Kidney epithelial cell (primary cell): Measurements from ENCODE around the gene CASKIN2. TPM values are rescaled to one million over a fixed set of nuclear protein-coding genes. Genes with fewer than 3 reads are reported as not detected.

Experiments used
- DNase-seq: peaks from one replicate; pipeline ENCODE4 v3.0.0-alpha.2; 2010; ENCODE audit warnings: low read depth
- H3K27me3 ChIP-seq: 2 replicates; pipeline ENCODE4 v1.6.0; 2011; ENCODE audit warnings: low read length; ENCODE audit not compliant: control insufficient read depth, insufficient read depth
- H3K36me3 ChIP-seq: 2 replicates; pipeline ENCODE4 v1.5.1; 2011; ENCODE audit warnings: low read length; ENCODE audit not compliant: control insufficient read depth, insufficient read depth
- H3K4me3 ChIP-seq: 2 replicates; pipeline ENCODE4 v1.5.1; 2011; ENCODE audit warnings: low read depth, mild to moderate bottlenecking, control low read depth, low read length
- CTCF ChIP-seq: IDR thresholded peaks from 2 replicates; pipeline ENCODE4 v1.5.1; 2011; ENCODE audit warnings: mild to moderate bottlenecking, moderate library complexity, low read length, control low read depth, inconsistent platforms; ENCODE audit not compliant: insufficient read depth, poor library complexity, severe bottlenecking
- total RNA-seq: library from RNA; depleted of rRNA; stranded (reverse); fragments of >200 nt; gene quantifications from 2 replicates; pipeline ENCODE4 v1.2.3, GENCODE V29; 2015

CASKIN2 gene
- total RNA-seq, 1 donor from 2014 or later = 14.7 TPM

DNA sequence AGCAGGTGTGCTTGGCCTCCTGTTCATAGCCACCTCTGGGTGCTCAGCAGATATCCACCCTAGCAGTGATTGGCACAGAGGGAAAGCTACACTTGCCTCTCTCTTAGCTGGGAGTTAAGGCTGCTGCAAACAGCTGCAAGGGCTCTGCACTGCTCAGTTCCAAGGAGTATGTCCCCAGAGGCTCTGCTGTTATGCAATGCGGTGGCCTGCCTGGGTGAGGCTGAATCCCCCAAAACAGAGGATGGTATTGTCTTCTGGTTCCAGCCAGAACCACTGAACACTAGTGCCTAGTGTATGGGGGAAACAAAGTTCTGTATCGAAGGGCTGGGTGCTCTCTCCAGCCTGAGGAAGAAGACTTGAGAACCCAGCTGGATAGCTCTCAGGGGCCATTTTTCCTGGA, 42.1 kb downstream of the CASKIN2 start:
- no peak for DNase-seq
- H3K27me3 ChIP-seq = no peaks in the 10 kb centered on the region
- H3K4me3 ChIP-seq = no peak overlapping the region
- H3K36me3 ChIP-seq = no peaks in the 10 kb centered on the region
- no peak for TF ChIP-seq CTCF

GRCh38 chr17:75472119-75472518, 43.2 kb downstream of the CASKIN2 start:
- H3K36me3 ChIP-seq = no peaks in the 10 kb centered on the region

DNA sequence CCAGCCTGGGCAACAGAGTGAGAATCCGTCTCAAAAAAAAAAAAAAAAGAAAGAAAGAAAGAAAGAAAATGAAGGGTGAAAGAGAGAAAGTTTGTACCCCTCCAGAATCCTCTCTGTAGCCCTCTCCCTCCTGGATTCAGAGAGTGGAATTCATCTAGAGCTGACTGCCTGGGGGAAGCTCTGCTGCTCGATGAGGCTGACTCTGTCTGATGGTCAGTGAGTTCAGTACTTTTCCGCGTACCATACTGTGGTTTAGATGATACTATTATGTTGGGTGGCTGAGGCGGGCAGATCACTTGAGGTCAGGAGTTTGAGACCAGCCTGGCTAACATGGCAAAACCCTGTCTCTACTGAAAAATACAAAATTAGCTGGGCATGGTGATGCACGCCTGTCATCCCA, 44.1 kb downstream of the CASKIN2 start:
- no peaks in the 10 kb centered on the region for H3K36me3 ChIP-seq
- TF ChIP-seq CTCF = no peak
- DNase-seq = no peak

More at GRCh38 chr17:75472119-75472518, 43.2 kb downstream of the CASKIN2 start:
- H3K27me3 ChIP-seq = no peaks in the 10 kb centered on the region
- DNase-seq = no peak
- no peak for TF ChIP-seq CTCF
- H3K4me3 ChIP-seq = no peak overlapping the region

GRCh38 chr17:75468779-75469373, 46.5 kb downstream of the CASKIN2 start:
- no peak for TF ChIP-seq CTCF
- H3K36me3 ChIP-seq = no peaks in the 10 kb centered on the region
- H3K4me3 ChIP-seq = no peak overlapping the region
- H3K27me3 ChIP-seq = no peaks in the 10 kb centered on the region
- no peak for DNase-seq

More for the DNA sequence above, 44.1 kb downstream of the CASKIN2 start:
- H3K4me3 ChIP-seq = no peak overlapping the region
- no peaks in the 10 kb centered on the region for H3K27me3 ChIP-seq

GRCh38 chr17:75468291-75468754, 47.0 kb downstream of the CASKIN2 start:
- no peak for DNase-seq
- TF ChIP-seq CTCF = no peak
- Histone ChIP-seq H3K27me3 (no peaks in the 10 kb centered on the region), H3K4me3 (no peak overlapping the region), H3K36me3 (no peaks in the 10 kb centered on the region)

GRCh38 chr17:75465039-75465438, 50.3 kb downstream of the CASKIN2 start:
- H3K27me3 ChIP-seq = no peaks in the 10 kb centered on the region
- no peak for DNase-seq
- H3K4me3 ChIP-seq = no peak overlapping the region
- no peak for TF ChIP-seq CTCF
- no peaks in the 10 kb centered on the region for H3K36me3 ChIP-seq
